ENCODE data around the gene RPL13. TPM values are rescaled to one million over a fixed set of nuclear protein-coding genes. Genes with fewer than 3 reads are reported as not detected.
A peak's percentile ranks its signal among the peaks of the same experiment; 100 is the strongest.

Gene RPL13
- 2,788 TPM for total RNA-seq (ENCODE audit: insufficient read depth, low replicate concordance)

- peak; percentile 98 for DNase-seq (ENCODE audit: low spot score)
These were observed at the start of gene RPL13 for GRCh38 chr16:89560378-89561141. Gene RPL13 (plus strand): TSS chr16:89560682. CDS start chr16:89560960, 278 bp downstream.

GRCh38 chr16:89511374-89511773 is 49.1 kb upstream of the RPL13 start:
- DNase-seq (ENCODE audit: low spot score), result no peak

- DNase-seq (ENCODE audit: low spot score), result no peak
These were observed 48.0 kb upstream of the RPL13 start for GRCh38 chr16:89512453-89512852.

- DNase-seq (ENCODE audit: low spot score), result no peak
These were observed 43.4 kb upstream of the RPL13 start for GRCh38 chr16:89517128-89517527.

- no peak for DNase-seq (ENCODE audit: low spot score)
These were observed 40.6 kb upstream of the RPL13 start for GRCh38 chr16:89519881-89520280.

GRCh38 chr16:89522287-89522686 is 38.2 kb upstream of the RPL13 start:
- DNase-seq (ENCODE audit: low spot score), result no peak

GRCh38 chr16:89523680-89524344 is 36.7 kb upstream of the RPL13 start:
- no peak for DNase-seq (ENCODE audit: low spot score)

- no peak for DNase-seq (ENCODE audit: low spot score)
These were observed 35.2 kb upstream of the RPL13 start for GRCh38 chr16:89525146-89525913.

GRCh38 chr16:89529097-89529496 is 31.4 kb upstream of the RPL13 start:
- DNase-seq (ENCODE audit: low spot score), result no peak

- DNase-seq (ENCODE audit: low spot score), result no peak
These were observed 29.8 kb upstream of the RPL13 start for GRCh38 chr16:89530401-89531381.

GRCh38 chr16:89531821-89532526 is 28.5 kb upstream of the RPL13 start:
- no peak for DNase-seq (ENCODE audit: low spot score)

GRCh38 chr16:89534252-89534756 is 26.2 kb upstream of the RPL13 start:
- peak; percentile 37 for DNase-seq (ENCODE audit: low spot score)

- no peak for DNase-seq (ENCODE audit: low spot score)
These were observed 24.1 kb upstream of the RPL13 start for GRCh38 chr16:89536371-89536770.

GRCh38 chr16:89536886-89537548 is 23.5 kb upstream of the RPL13 start:
- DNase-seq (ENCODE audit: low spot score), result no peak

GRCh38 chr16:89537549-89537925 is 22.9 kb upstream of the RPL13 start:
- DNase-seq (ENCODE audit: low spot score), result no peak

- DNase-seq (ENCODE audit: low spot score), result no peak
These were observed 22.2 kb upstream of the RPL13 start for GRCh38 chr16:89538286-89538685.

- no peak for DNase-seq (ENCODE audit: low spot score)
These were observed 19.9 kb upstream of the RPL13 start for GRCh38 chr16:89540557-89540956.

- DNase-seq (ENCODE audit: low spot score), result no peak
These were observed 18.7 kb upstream of the RPL13 start for GRCh38 chr16:89541792-89542191.

- DNase-seq (ENCODE audit: low spot score), result no peak
These were observed 16.4 kb upstream of the RPL13 start for GRCh38 chr16:89544113-89544512.

GRCh38 chr16:89544713-89545043 is 15.8 kb upstream of the RPL13 start:
- no peak for DNase-seq (ENCODE audit: low spot score)

All from umbilical cord (tissue), 2 donors.